ENCODE results near the gene SPN. TPM values are rescaled to one million over a fixed set of nuclear protein-coding genes. Genes with fewer than 3 reads are reported as not detected.

SPN gene
- polyA plus RNA-seq, 1 donor (not counting 4 experiments of a cell fraction or from before 2014, with no cell fraction given), result 0.07 TPM

DNA sequence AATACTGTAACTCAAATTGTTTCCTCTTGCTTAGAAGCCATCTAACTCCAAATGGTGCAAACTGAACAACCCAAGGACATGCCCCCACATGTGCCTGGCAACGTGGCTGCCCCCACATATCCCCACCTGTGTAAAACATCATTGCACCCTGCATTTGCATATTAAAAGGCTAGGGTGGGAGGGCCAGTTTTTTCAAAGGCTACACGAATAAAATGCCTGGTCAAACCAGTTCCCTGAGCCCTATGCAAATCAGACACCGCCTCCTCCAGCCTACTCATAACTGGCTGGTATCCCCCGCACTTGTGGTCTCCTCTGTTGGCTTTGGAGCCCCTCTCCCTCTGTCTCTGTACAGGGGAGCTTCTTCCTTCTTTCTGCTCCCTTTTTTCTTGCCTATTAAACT, 56.0 kb downstream of the SPN start:
- Histone ChIP-seq H3K4me1 (ENCODE audit: control insufficient read depth, extremely low read depth, insufficient read depth, low read length) (peaks cover 4% of the 10 kb centered on the region), H3K79me2 (ENCODE audit: control insufficient read depth, insufficient read depth, low read length) (no peaks in the 10 kb centered on the region), H3K9me1 (ENCODE audit: control insufficient read depth, extremely low read depth, insufficient read depth, low read length) (no peaks in the 10 kb centered on the region), H3K4me2 (ENCODE audit: control insufficient read depth, extremely low read depth, insufficient read depth, low read depth, low read length) (peak overlapping the region; percentile 27), H3K9me3 (ENCODE audit: control insufficient read depth, low read depth, low read length) (no peaks in the 10 kb centered on the region), H2AFZ (ENCODE audit: control insufficient read depth, low read length) (peak overlapping the region; percentile 22), H3K27me3 (ENCODE audit: control insufficient read depth, extremely low read depth, insufficient read depth, low read length) (no peaks in the 10 kb centered on the region), H3K27ac (ENCODE audit: control insufficient read depth, insufficient read depth, low read length) (no peak overlapping the region), H3K4me3 (ENCODE audit: control insufficient read depth in 2 of 3, extremely low read depth in 1 of 3, insufficient read depth in 2 of 3, low read depth in 1 of 3, low read length in 3 of 3) (no peak overlapping the region), H3K36me3 (ENCODE audit: control insufficient read depth in 2 of 2, extremely low read depth in 1 of 2, insufficient read depth in 2 of 2, low read length in 2 of 2) (no peaks in the 10 kb centered on the region), H3K9ac (ENCODE audit: control insufficient read depth, extremely low read depth, insufficient read depth, low read length) (no peak overlapping the region), H4K20me1 (ENCODE audit: control insufficient read depth, extremely low read depth, insufficient read depth, low read length) (no peaks in the 10 kb centered on the region)
- TF ChIP-seq, protein P1, sequence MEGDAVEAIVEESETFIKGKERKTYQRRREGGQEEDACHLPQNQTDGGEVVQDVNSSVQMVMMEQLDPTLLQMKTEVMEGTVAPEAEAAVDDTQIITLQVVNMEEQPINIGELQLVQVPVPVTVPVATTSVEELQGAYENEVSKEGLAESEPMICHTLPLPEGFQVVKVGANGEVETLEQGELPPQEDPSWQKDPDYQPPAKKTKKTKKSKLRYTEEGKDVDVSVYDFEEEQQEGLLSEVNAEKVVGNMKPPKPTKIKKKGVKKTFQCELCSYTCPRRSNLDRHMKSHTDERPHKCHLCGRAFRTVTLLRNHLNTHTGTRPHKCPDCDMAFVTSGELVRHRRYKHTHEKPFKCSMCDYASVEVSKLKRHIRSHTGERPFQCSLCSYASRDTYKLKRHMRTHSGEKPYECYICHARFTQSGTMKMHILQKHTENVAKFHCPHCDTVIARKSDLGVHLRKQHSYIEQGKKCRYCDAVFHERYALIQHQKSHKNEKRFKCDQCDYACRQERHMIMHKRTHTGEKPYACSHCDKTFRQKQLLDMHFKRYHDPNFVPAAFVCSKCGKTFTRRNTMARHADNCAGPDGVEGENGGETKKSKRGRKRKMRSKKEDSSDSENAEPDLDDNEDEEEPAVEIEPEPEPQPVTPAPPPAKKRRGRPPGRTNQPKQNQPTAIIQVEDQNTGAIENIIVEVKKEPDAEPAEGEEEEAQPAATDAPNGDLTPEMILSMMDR (optimal IDR thresholded peaks at IDR 0.05 in 1 of 3, IDR thresholded peaks at IDR 0.05 in 1 of 3, conservative IDR thresholded peaks at IDR 0.05 in 1 of 3; ENCODE audit: extremely low read depth in 1 of 3, insufficient read depth in 2 of 3, low read length in 3 of 3), result no peak
- TF ChIP-seq EZH2 (IDR thresholded peaks at IDR 0.05; ENCODE audit: low read length), result no peak
- FAIRE-seq (no peak), DNase-seq (ENCODE audit: low read depth, low spot score) (no peak)
- dilution Hi-C loops (cut with MboI; ENCODE audit: extremely low pct_ligation_motif_present, low sequenced_read_pairs), result no loop called here

Other genes with a start within 250 kb of the SPN start
- gene BOLA2, start 208.9 kb upstream of the SPN start, polyA plus RNA-seq, result 7.1 to 15.7 TPM (median 13.1 TPM) in 3 replicates
- 7.4 to 9.3 TPM (median 8.0 TPM) in 3 replicates for gene SLX1B, start 208.7 kb upstream of the SPN start, polyA plus RNA-seq
- gene SULT1A4, start 203.3 kb upstream of the SPN start, polyA plus RNA-seq, result 0.89 to 1.7 TPM (median 1.2 TPM) in 3 replicates
- gene NPIPB12, start 156.8 kb upstream of the SPN start, polyA plus RNA-seq, result 9.0 to 18.6 TPM (median 11.1 TPM) in 3 replicates
- 8.8 to 21.3 TPM (median 8.9 TPM) in 3 replicates for gene QPRT, start 15.9 kb downstream of the SPN start, polyA plus RNA-seq
- not detected in 3 replicates for gene C16orf54, start 82.7 kb downstream of the SPN start, polyA plus RNA-seq
- gene ZG16, start 115.0 kb downstream of the SPN start, polyA plus RNA-seq, result 0.01 TPM in 1 of 3 replicates, not detected in the others
- gene KIF22, start 127.5 kb downstream of the SPN start, polyA plus RNA-seq, result 36.3 to 48.3 TPM (median 43.7 TPM) in 3 replicates
- gene MAZ, start 143.3 kb downstream of the SPN start, polyA plus RNA-seq, result 48.5 to 82.3 TPM (median 59.0 TPM) in 3 replicates
- gene PRRT2, start 148.9 kb downstream of the SPN start, polyA plus RNA-seq, result not detected in 3 replicates
- 6.4 to 17.1 TPM (median 13.6 TPM) in 3 replicates for gene PAGR1, start 152.9 kb downstream of the SPN start, polyA plus RNA-seq
- gene MVP, start 157.2 kb downstream of the SPN start, polyA plus RNA-seq, result 130 to 213 TPM (median 148 TPM) in 3 replicates
- gene CDIPT, start 200.0 kb downstream of the SPN start, polyA plus RNA-seq, result 49.5 to 94.6 TPM (median 60.0 TPM) in 3 replicates
- 0.68 to 2.5 TPM (median 1.5 TPM) in 3 replicates for gene SEZ6L2, start 236.3 kb downstream of the SPN start, polyA plus RNA-seq
- gene ASPHD1, start 237.2 kb downstream of the SPN start, polyA plus RNA-seq, result 0.71 to 1.8 TPM (median 0.88 TPM) in 3 replicates